Measurements from ENCODE around the gene NFKBIZ.

DNA sequence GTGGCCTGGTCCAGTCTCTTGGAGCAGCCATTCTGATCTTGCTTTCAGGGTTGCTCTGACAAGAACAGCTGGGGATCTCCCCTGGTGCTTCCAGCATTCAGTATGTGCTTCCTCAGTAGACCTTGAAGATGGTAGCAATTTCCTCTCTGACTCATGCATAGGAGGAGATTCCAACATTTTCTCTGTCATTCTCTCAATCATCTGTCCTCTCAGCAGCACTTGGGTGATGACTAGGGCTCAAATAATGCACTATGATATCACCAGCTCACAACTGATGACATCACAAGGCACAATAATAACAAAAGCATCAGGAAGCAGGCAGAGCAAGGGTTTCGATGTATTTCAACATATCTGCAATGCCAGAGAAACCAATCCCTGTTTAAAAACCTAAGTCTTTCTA is 52.7 kb downstream of the NFKBIZ start:
- no peak for TF ChIP-seq CTCF (conservative IDR thresholded peaks at IDR 0.05 in 1 of 2, IDR thresholded peaks at IDR 0.05 in 1 of 2; ENCODE audit: low read depth in 1 of 2, low read length in 2 of 2)
- TF ChIP-seq EZH2 (IDR thresholded peaks at IDR 0.05; ENCODE audit: low read length, missing control alignments) = no peak
